Colonic mucosa (tissue), 4 donors: ENCODE measurements around the gene CPNE2. TPM values are rescaled to one million over a fixed set of nuclear protein-coding genes. Genes with fewer than 3 reads are reported as not detected.

Experiments
- DNase-seq: peaks from one replicate; pipeline ENCODE4 v3.0.0-alpha.2; 2020
- H3K27ac ChIP-seq: fragments of 200-600 bp; one replicate; pipeline ENCODE4 v1.8.0; 2021
- H3K27me3 ChIP-seq: fragments of 200-600 bp; one replicate; pipeline ENCODE4 v1.8.0; 2021
- H3K36me3 ChIP-seq: fragments of 200-600 bp; one replicate; pipeline ENCODE4 v1.8.0; 2021
- H3K4me1 ChIP-seq: fragments of 200-600 bp; one replicate; pipeline ENCODE4 v1.8.0; 2021; ENCODE audit warnings: mild to moderate bottlenecking
- H3K4me3 ChIP-seq: fragments of 200-600 bp; one replicate; pipeline ENCODE4 v1.8.0; 2021
- H3K9ac ChIP-seq, 2 donors: one replicate each; pipeline ENCODE4 v1.7.0; 2013; ENCODE audit warnings: control low read depth in 2 of 2, low read depth in 2 of 2, low read length in 2 of 2
- H3K9me3 ChIP-seq: fragments of 200-600 bp; one replicate; pipeline ENCODE4 v1.8.0; 2021
- intact Hi-C: fragments of 100-400 bp; cut with DNase I; formaldehyde crosslinking; loops from one replicate; pipeline ENCODE4 v1.14.1; 2022
- total RNA-seq, 2 donors: library from RNA; stranded (reverse); fragmentation: NEBNext Ultra II Directional in 1 of 2; extraction: Animal tissue kit (Norgen Biotek cat#: 25700) in 1 of 2; gene quantifications; one replicate each; pipeline ENCODE4 v1.2.1, GENCODE V29; 2021
- TF ChIP-seq, protein P1 (sequence below): fragments of 200-600 bp; IDR thresholded peaks from one replicate; pipeline ENCODE4 v1.8.0; 2022; ENCODE audit warnings: antibody characterized with exemption, mild to moderate bottlenecking
- donor health status: healthy.
- donor health status: DM: no; HTN: no; CAD: no.
- donor health status: DM: no; HTN: no; CAD: no.

The CPNE2 gene
- total RNA-seq, 2 donors from 2014 or later = 38.6 to 53.3 TPM

DNA sequence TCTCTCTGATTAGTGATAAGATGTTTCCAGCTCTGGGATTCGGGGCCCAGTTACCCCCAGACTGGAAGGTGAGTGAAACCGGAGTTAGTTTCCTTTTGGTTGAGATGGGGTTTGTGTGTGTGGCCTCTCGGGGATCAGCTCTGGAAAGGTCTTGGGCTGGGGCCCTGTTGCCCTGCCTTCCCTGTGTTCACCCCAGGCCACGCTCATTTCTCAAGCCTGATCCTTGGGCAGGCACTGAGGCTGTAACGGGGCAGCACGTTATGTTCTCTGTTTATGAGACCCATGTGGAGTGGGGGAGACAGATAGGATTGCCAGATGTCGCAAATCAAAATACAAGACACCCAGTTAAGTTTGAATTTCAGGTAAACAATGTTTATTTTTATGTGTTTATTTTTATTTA is 35.5 kb downstream of the CPNE2 start:
- Histone ChIP-seq H3K4me1 (peaks cover 15% of the 10 kb centered on the region), H3K27ac (no peak overlapping the region)

DNA sequence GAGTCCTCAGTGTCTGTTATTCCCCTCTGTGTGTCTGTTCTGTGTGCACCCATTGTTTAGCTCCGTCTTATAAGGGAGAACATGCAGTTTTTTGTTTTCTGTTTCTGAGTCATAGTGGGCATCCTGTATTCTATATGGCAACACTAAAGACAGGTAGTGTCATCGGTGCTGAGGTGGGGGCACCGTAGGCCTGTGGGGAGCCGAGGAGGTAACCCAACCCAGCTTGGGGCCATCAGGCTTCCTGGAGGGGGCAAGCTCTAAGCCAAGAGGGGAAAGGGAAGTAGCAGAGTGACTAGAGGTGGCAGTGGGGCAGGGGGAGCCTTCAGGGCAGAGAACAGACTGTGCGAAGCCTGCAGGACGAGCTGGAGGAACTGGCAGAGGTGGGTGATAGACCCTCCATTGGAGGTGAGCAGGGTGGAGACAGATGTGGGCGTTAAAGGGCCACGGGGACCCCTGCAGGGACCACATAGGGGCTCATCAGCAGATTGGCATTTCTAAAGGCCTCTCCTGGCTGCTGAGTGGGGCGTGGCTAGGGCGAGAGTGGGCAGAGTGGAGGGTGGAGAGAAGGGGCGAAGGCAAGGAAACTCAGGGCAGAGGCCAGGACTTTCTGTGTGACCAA is 36.5 kb downstream of the CPNE2 start:
- TF ChIP-seq, protein P1, sequence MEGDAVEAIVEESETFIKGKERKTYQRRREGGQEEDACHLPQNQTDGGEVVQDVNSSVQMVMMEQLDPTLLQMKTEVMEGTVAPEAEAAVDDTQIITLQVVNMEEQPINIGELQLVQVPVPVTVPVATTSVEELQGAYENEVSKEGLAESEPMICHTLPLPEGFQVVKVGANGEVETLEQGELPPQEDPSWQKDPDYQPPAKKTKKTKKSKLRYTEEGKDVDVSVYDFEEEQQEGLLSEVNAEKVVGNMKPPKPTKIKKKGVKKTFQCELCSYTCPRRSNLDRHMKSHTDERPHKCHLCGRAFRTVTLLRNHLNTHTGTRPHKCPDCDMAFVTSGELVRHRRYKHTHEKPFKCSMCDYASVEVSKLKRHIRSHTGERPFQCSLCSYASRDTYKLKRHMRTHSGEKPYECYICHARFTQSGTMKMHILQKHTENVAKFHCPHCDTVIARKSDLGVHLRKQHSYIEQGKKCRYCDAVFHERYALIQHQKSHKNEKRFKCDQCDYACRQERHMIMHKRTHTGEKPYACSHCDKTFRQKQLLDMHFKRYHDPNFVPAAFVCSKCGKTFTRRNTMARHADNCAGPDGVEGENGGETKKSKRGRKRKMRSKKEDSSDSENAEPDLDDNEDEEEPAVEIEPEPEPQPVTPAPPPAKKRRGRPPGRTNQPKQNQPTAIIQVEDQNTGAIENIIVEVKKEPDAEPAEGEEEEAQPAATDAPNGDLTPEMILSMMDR = no peak
- Histone ChIP-seq H3K36me3 (no peaks in the 10 kb centered on the region), H3K4me3 (no peak overlapping the region), H3K4me1 (peaks cover 23% of the 10 kb centered on the region), H3K27me3 (no peaks in the 10 kb centered on the region), H3K9me3 (no peaks in the 10 kb centered on the region), H3K27ac (no peak overlapping the region), H3K9ac (no peak overlapping the region)
- intact Hi-C loops = no loop called here
- DNase-seq = no peak

More for the DNA sequence above, 35.5 kb downstream of the CPNE2 start:
- Histone ChIP-seq H3K4me3 (no peak overlapping the region), H3K36me3 (no peaks in the 10 kb centered on the region), H3K27me3 (no peaks in the 10 kb centered on the region), H3K9me3 (no peaks in the 10 kb centered on the region), H3K9ac (no peak overlapping the region)
- no peak for DNase-seq
- TF ChIP-seq, protein P1 = no peak
- intact Hi-C loops = loop anchor here (2.0 kb wide), 1 partner anchor 29 kb away; no protein-coding TSS in a partner anchor

DNA sequence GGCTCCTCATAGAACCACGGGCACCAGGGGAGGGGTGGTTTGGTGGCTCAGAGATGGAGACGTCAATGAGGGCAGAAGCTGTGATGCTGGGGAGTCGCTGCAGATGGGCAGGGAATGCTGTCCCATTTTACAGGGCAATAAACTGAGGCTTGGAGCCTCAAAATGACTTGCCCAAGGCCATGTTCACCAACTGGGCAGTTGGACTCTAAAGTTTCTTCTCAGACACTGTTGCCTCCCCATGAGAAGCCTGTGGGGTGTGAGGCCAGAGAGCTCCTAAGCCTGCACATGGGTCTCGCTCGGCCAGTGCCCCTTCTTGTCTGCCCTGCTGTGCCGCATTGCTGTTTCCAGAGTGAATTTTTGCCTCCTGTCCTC is 38.6 kb downstream of the CPNE2 start:
- H3K4me3 ChIP-seq = no peak overlapping the region

GRCh38 chr16:57131351-57131970 is 39.1 kb downstream of the CPNE2 start:
- Histone ChIP-seq H3K27ac (peak overlapping the region; percentile 83), H3K4me1 (peaks cover 39% of the 10 kb centered on the region), H3K4me3 (no peak overlapping the region), H3K9me3 (no peaks in the 10 kb centered on the region), H3K36me3 (no peaks in the 10 kb centered on the region), H3K27me3 (no peaks in the 10 kb centered on the region), H3K9ac (peak overlapping the region; percentile 19 to 68)
- TF ChIP-seq, protein P1 = no peak
- DNase-seq = no peak
- intact Hi-C loops = no loop called here

More for the DNA sequence above, 38.6 kb downstream of the CPNE2 start:
- Histone ChIP-seq H3K9me3 (no peaks in the 10 kb centered on the region), H3K9ac (peak overlapping the region in 1 of 2 donors; percentile 68), H3K4me1 (peaks cover 39% of the 10 kb centered on the region), H3K27me3 (no peaks in the 10 kb centered on the region), H3K27ac (peak overlapping the region; percentile 83), H3K36me3 (no peaks in the 10 kb centered on the region)
- DNase-seq = no peak
- intact Hi-C loops = no loop called here
- TF ChIP-seq, protein P1 = no peak

DNA sequence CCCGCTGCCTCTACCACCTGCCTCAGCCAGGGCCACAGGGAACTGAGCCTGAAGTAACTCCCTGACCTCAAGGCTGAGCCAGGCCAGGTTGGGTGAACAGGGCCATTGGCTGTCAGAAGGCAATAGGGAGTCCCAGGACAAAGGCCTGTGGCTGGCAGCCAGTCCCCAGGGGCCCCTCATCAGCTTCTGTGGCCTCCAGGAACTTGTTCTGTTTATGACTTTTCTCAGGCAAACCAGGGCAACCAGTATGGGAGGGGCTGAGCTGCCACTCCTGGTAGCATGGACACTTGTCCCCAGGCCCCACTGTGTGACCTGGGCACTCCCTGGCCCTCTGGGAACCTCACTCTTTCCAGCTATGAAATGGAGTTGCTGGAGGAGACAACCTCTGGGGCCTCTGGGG is 40.1 kb downstream of the CPNE2 start:
- Histone ChIP-seq H3K36me3 (no peaks in the 10 kb centered on the region), H3K27ac (peak overlapping the region; percentile 83), H3K9ac (peak overlapping the region; percentile 59 to 87), H3K4me1 (peaks cover 39% of the 10 kb centered on the region), H3K27me3 (no peaks in the 10 kb centered on the region), H3K4me3 (no peak overlapping the region), H3K9me3 (no peaks in the 10 kb centered on the region)
- intact Hi-C loops = no loop called here
- TF ChIP-seq, protein P1 = no peak
- DNase-seq = peak; percentile 92
